ENCODE data around the gene TCP11. TPM values are rescaled to one million over a fixed set of nuclear protein-coding genes. Genes with fewer than 3 reads are reported as not detected.

Gene TCP11
- total RNA-seq, 1 experiment from 2014 or later = not detected

GRCh38 chr6:35140639-35141006 lies 516 bp downstream of the TCP11 start:
- Histone ChIP-seq H3K27me3 (ENCODE audit: insufficient read depth, low read length) (no peaks in the 10 kb centered on the region), H3K4ac (ENCODE audit: low read depth, low read length) (no peak overlapping the region), H4K91ac (ENCODE audit: insufficient read length, low read depth, low read length) (no peak overlapping the region), H2BK5ac (ENCODE audit: insufficient read length, low read length) (no peak overlapping the region), H3K79me2 (ENCODE audit: insufficient read depth, low read length) (no peaks in the 10 kb centered on the region), H2BK12ac (ENCODE audit: insufficient read length, low read depth, low read length) (no peak overlapping the region), H4K8ac (replicated peaks; ENCODE audit: insufficient read length, low read depth, low read length) (no peak overlapping the region), H3K23me2 (ENCODE audit: insufficient read length, low read depth, low read length, poor library complexity, severe bottlenecking) (no peaks in the 10 kb centered on the region), H3K4me1 (ENCODE audit: insufficient read depth, low read length) (no peaks in the 10 kb centered on the region), H3K9me3 (ENCODE audit: control insufficient read depth, low read depth, low read length) (no peaks in the 10 kb centered on the region), H2BK120ac (ENCODE audit: low read depth, low read length, poor library complexity, severe bottlenecking) (no peak overlapping the region), H3K18ac (ENCODE audit: insufficient read length, low read depth, low read length) (no peak overlapping the region), H3K9ac (ENCODE audit: extremely low read depth, insufficient read length, low read length) (no peak overlapping the region), H4K5ac (ENCODE audit: insufficient read length, low read depth, low read length) (no peak overlapping the region), H4K20me1 (ENCODE audit: control insufficient read depth, insufficient read depth, insufficient read length) (no peaks in the 10 kb centered on the region), H2AFZ (ENCODE audit: low read length) (no peak overlapping the region), H3K79me1 (ENCODE audit: insufficient read depth, low read depth, low read length, poor library complexity, severe bottlenecking) (no peaks in the 10 kb centered on the region), H3K27ac (ENCODE audit: insufficient read length, low read depth, low read length) (no peak overlapping the region), H2BK20ac (ENCODE audit: low read depth, low read length, poor library complexity, severe bottlenecking) (no peak overlapping the region), H3K4me2 (ENCODE audit: insufficient read depth, insufficient read length, low read length) (no peak overlapping the region), H3K23ac (ENCODE audit: insufficient read length, low read depth, low read length) (no peak overlapping the region), H2BK15ac (ENCODE audit: low read depth, low read length) (no peak overlapping the region), H2AK5ac (ENCODE audit: insufficient read length, low read length) (no peak overlapping the region), H3K56ac (ENCODE audit: insufficient read length, low read depth, low read length) (no peak overlapping the region), H3T11ph (ENCODE audit: low read length) (no peak overlapping the region), H3K14ac (ENCODE audit: insufficient read depth, low read length) (no peak overlapping the region)
- no peak for DNase-seq
- peaks cover 3 to 9% of the 10 kb centered on the region in 2 experiments for H3K4me1 Mint-ChIP-seq
- H3K27ac Mint-ChIP-seq = no peak overlapping the region
- WGBS (ENCODE audit: extremely low coverage, insufficient read length, low lambda C conversion rate) = no CpG with 5 or more reads among the region's 15 CpGs
- H3K4me3 Mint-ChIP-seq = no peak overlapping the region
- TF ChIP-seq CTCF (conservative IDR thresholded peaks at IDR 0.05) = no peak
- H3K27me3 Mint-ChIP-seq (ENCODE audit: low read depth) = peaks cover 4% of the 10 kb centered on the region; the same call in 1 of the 2 replicates
- H3K36me3 Mint-ChIP-seq (ENCODE audit: insufficient read depth in 1 of 3, low read depth in 3 of 3) = no peaks in the 10 kb centered on the region
- H3K9me3 Mint-ChIP-seq = no peaks in the 10 kb centered on the region
